CD4-positive, alpha-beta T cell treated with Interleukin-15 for 1 hour (primary cell): ENCODE measurements around the gene SFSWAP.

ENCODE experiments used
- DNase-seq: peaks from one replicate; pipeline ENCODE4 v3.0.0-alpha.2; 2020

SFSWAP gene

GRCh38 chr12:131840643-131841416 is 129.9 kb downstream of the SFSWAP start:
- DNase-seq: no peak

GRCh38 chr12:131841547-131841946 is 130.7 kb downstream of the SFSWAP start:
- no peak for DNase-seq

- no peak for DNase-seq
Observed at GRCh38 chr12:131842169-131842568, 131.3 kb downstream of the SFSWAP start.

- DNase-seq: no peak
Observed at GRCh38 chr12:131843527-131843926, 132.6 kb downstream of the SFSWAP start.

GRCh38 chr12:131844140-131844539 is 133.2 kb downstream of the SFSWAP start:
- no peak for DNase-seq

GRCh38 chr12:131844656-131845055 is 133.8 kb downstream of the SFSWAP start:
- no peak for DNase-seq

GRCh38 chr12:131845121-131845520 is 134.2 kb downstream of the SFSWAP start:
- no peak for DNase-seq

GRCh38 chr12:131847456-131847855 is 136.6 kb downstream of the SFSWAP start:
- DNase-seq: no peak

- no peak for DNase-seq
Observed at GRCh38 chr12:131848753-131849152, 137.9 kb downstream of the SFSWAP start.
